Mesendoderm (in vitro differentiated cells): ENCODE measurements around the gene PTPRA.

ENCODE experiments used
- DNase-seq: peaks from one replicate; pipeline ENCODE4 v3.0.0; 2013
- H2AK5ac ChIP-seq: 2 replicates; pipeline ENCODE4 v1.6.1; 2013; ENCODE audit warnings: low read length, inconsistent platforms
- H2BK120ac ChIP-seq: 2 replicates; pipeline ENCODE4 v1.6.1; 2013; ENCODE audit warnings: low read depth, mild to moderate bottlenecking, low read length, moderate library complexity, mixed read lengths
- H2BK15ac ChIP-seq: replicated peaks from 2 replicates; pipeline ENCODE4 v1.6.1; 2013; ENCODE audit warnings: low read depth, mild to moderate bottlenecking, moderate library complexity
- H2BK5ac ChIP-seq: 2 replicates; pipeline ENCODE4 v1.6.1; 2013; ENCODE audit warnings: low read length, inconsistent platforms
- H3K18ac ChIP-seq: 2 replicates; pipeline ENCODE4 v1.6.1; 2013; ENCODE audit warnings: mild to moderate bottlenecking, low read length, mixed read lengths
- H3K23ac ChIP-seq: one replicate; pipeline ENCODE4 v1.6.1; 2013; ENCODE audit warnings: low read length
- H3K27ac ChIP-seq: 2 replicates; pipeline ENCODE4 v1.5.1; 2013; ENCODE audit warnings: low read depth, mild to moderate bottlenecking, inconsistent platforms, low read length, moderate library complexity
- H3K27me3 ChIP-seq: 2 replicates; pipeline ENCODE4 v1.6.1; 2013; ENCODE audit warnings: low read length, control low read depth, mild to moderate bottlenecking, inconsistent platforms; ENCODE audit not compliant: insufficient read depth, poor library complexity
- H3K36me3 ChIP-seq: 2 replicates; pipeline ENCODE4 v1.6.1; 2013; ENCODE audit warnings: low read length, inconsistent platforms; ENCODE audit not compliant: control insufficient read depth, insufficient read depth
- H3K4ac ChIP-seq: one replicate; pipeline ENCODE4 v1.6.1; 2013; ENCODE audit warnings: low read depth, mild to moderate bottlenecking, low read length, moderate library complexity
- H3K4me1 ChIP-seq: 2 replicates; pipeline ENCODE4 v1.6.1; 2013; ENCODE audit warnings: low read depth, low read length, inconsistent platforms; ENCODE audit not compliant: control insufficient read depth
- H3K4me2 ChIP-seq: 2 replicates; pipeline ENCODE4 v1.6.1; 2013; ENCODE audit warnings: low read length
- H3K4me3 ChIP-seq: 2 replicates; pipeline ENCODE4 v1.5.1; 2013; ENCODE audit warnings: mild to moderate bottlenecking, low read length
- H3K56ac ChIP-seq: one replicate; pipeline ENCODE4 v1.6.1; 2013; ENCODE audit warnings: low read length
- H3K79me1 ChIP-seq: 2 replicates; pipeline ENCODE4 v1.6.1; 2013; ENCODE audit warnings: low read length, inconsistent platforms
- H3K79me2 ChIP-seq: 2 replicates; pipeline ENCODE4 v1.6.1; 2013; ENCODE audit warnings: mild to moderate bottlenecking, low read length; ENCODE audit not compliant: control insufficient read depth, insufficient read depth
- H3K9ac ChIP-seq: 2 replicates; pipeline ENCODE4 v1.6.1; 2013; ENCODE audit warnings: low read length, inconsistent platforms
- H4K5ac ChIP-seq: one replicate; pipeline ENCODE4 v1.6.1; 2013; ENCODE audit warnings: low read length
- H4K8ac ChIP-seq: one replicate; pipeline ENCODE4 v1.6.1; 2013; ENCODE audit warnings: low read depth, mild to moderate bottlenecking, control low read depth, low read length, moderate library complexity
- WGBS: extraction: QIAGEN DNeasy Blood & Tissue Kit; methylation state at CpG from one replicate; pipeline ENCODE4 v1.1.7; 2013; ENCODE audit warnings: low lambda C conversion rate, missing lambda C conversion rate; ENCODE audit not compliant: insufficient coverage; ENCODE audit errors: extremely low coverage; 5-methylcytosine and 5-hydroxymethylcytosine counted together

PTPRA gene

DNA sequence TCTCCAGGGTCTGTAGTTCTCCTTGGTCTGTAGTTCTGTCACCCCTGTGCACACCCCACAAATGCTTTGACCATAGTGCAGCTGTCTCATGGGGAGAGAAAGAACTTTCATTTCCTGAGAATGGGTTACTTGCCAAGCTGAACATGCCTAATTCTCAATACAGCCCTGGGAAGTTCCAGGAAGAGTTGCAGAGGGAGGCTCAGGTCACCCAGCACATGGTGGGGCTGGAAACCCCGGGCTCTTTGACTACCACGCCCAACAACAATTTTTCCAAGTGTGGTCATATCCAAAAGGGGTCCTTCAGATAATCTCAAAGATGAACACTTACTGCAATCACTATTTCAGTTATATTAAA is 2.2 kb upstream of the PTPRA start:
- Histone ChIP-seq H3K18ac (no peak overlapping the region), H4K5ac (no peak overlapping the region), H3K9ac (no peak overlapping the region), H2AK5ac (no peak overlapping the region), H3K4me1 (peaks cover 5% of the 10 kb centered on the region), H3K27ac (no peak overlapping the region), H4K8ac (no peak overlapping the region), H3K4ac (no peak overlapping the region), H3K79me2 (peaks cover 14% of the 10 kb centered on the region), H2BK5ac (no peak overlapping the region), H3K27me3 (no peaks in the 10 kb centered on the region), H3K56ac (no peak overlapping the region), H3K79me1 (peaks cover 7% of the 10 kb centered on the region), H3K4me2 (no peak overlapping the region), H3K4me3 (no peak overlapping the region), H2BK15ac (no peak overlapping the region), H3K23ac (no peak overlapping the region), H2BK120ac (no peak overlapping the region), H3K36me3 (no peaks in the 10 kb centered on the region)
- DNase-seq = no peak
- WGBS = no CpG with 5 or more reads among the region's 2 CpGs

GRCh38 chr20:2871661-2872458 is 1.4 kb upstream of the PTPRA start:
- Histone ChIP-seq H3K23ac (peak overlapping the region; percentile 80), H3K9ac (peak overlapping the region; percentile 80), H2BK120ac (no peak overlapping the region), H3K56ac (peak overlapping the region; percentile 85), H4K8ac (no peak overlapping the region), H3K79me1 (peaks cover 9% of the 10 kb centered on the region), H3K27me3 (no peaks in the 10 kb centered on the region), H3K27ac (no peak overlapping the region), H4K5ac (no peak overlapping the region), H2AK5ac (no peak overlapping the region), H2BK15ac (no peak overlapping the region), H3K4ac (no peak overlapping the region), H3K4me2 (peak overlapping the region; percentile 99), H3K4me3 (peak overlapping the region; percentile 46), H3K79me2 (peaks cover 20% of the 10 kb centered on the region), H3K36me3 (no peaks in the 10 kb centered on the region), H3K18ac (no peak overlapping the region), H3K4me1 (peaks cover 5% of the 10 kb centered on the region), H2BK5ac (no peak overlapping the region)
- no CpG with 5 or more reads among the region's 34 CpGs for WGBS
- peak; percentile 16 for DNase-seq

- Histone ChIP-seq H3K27me3 (no peaks in the 10 kb centered on the region), H4K5ac (no peak overlapping the region), H3K18ac (no peak overlapping the region), H3K4me1 (peaks cover 5% of the 10 kb centered on the region), H2BK5ac (no peak overlapping the region), H4K8ac (no peak overlapping the region), H3K4me2 (peak overlapping the region; percentile 99), H3K4ac (no peak overlapping the region), H3K79me1 (peaks cover 9% of the 10 kb centered on the region), H3K27ac (no peak overlapping the region), H3K36me3 (no peaks in the 10 kb centered on the region), H2BK120ac (no peak overlapping the region), H3K9ac (peak overlapping the region; percentile 80), H3K23ac (peak overlapping the region; percentile 80), H3K79me2 (peaks cover 23% of the 10 kb centered on the region), H2BK15ac (no peak overlapping the region), H3K4me3 (peak overlapping the region; percentile 46), H2AK5ac (no peak overlapping the region), H3K56ac (peak overlapping the region; percentile 85)
- WGBS = no CpG with 5 or more reads among the region's 49 CpGs
- peak; percentile 57 for DNase-seq
Measured at GRCh38 chr20:2872459-2873009, 747 bp upstream of the PTPRA start.

DNA sequence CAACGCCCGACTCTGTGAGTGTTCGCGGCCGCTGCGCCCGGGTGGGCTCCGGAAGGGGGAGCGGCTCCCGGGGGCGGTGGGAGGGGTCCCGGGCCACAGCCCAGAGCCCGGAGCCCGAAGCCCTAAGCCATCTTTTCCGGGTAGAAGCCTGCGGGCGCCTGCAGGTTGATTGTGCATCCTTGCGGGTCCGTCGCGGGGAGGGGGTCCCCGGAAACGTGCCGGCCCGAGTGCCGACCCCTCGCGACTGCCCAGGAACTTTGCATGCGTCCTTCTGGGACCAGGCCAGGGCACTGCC is 413 bp downstream of the PTPRA start:
- peaks cover 5% of the 10 kb centered on the region for H3K4me1 ChIP-seq
- no peak overlapping the region for H4K5ac ChIP-seq
- H2BK5ac ChIP-seq = no peak overlapping the region
- peak overlapping the region; percentile 89 for H3K27ac ChIP-seq
- no peak overlapping the region for H2BK120ac ChIP-seq
- DNase-seq = peak; percentile 71
- no CpG with 5 or more reads among the region's 29 CpGs for WGBS
- H3K18ac ChIP-seq = peak overlapping the region; percentile 95
- H3K4me3 ChIP-seq = peak overlapping the region; percentile 68
- no peak overlapping the region for H3K23ac ChIP-seq
- H3K36me3 ChIP-seq = no peaks in the 10 kb centered on the region
- no peak overlapping the region for H2BK15ac ChIP-seq
- H3K79me2 ChIP-seq = peaks cover 23% of the 10 kb centered on the region
- H3K4ac ChIP-seq = peak overlapping the region; percentile 89
- H3K4me2 ChIP-seq = peak overlapping the region; percentile 49
- peak overlapping the region; percentile 91 for H3K56ac ChIP-seq
- peak overlapping the region; percentile 70 for H3K9ac ChIP-seq
- H4K8ac ChIP-seq = peak overlapping the region; percentile 93
- H2AK5ac ChIP-seq = no peak overlapping the region
- H3K79me1 ChIP-seq = peaks cover 9% of the 10 kb centered on the region
- H3K27me3 ChIP-seq = no peaks in the 10 kb centered on the region

GRCh38 chr20:2874456-2874855 is 1.2 kb downstream of the PTPRA start:
- Histone ChIP-seq H3K36me3 (no peaks in the 10 kb centered on the region), H3K4ac (no peak overlapping the region), H3K23ac (no peak overlapping the region), H3K79me1 (peaks cover 12% of the 10 kb centered on the region), H3K4me2 (peak overlapping the region; percentile 59), H3K4me3 (no peak overlapping the region), H4K8ac (no peak overlapping the region), H3K27me3 (no peaks in the 10 kb centered on the region), H3K4me1 (peaks cover 5% of the 10 kb centered on the region), H4K5ac (no peak overlapping the region), H2AK5ac (no peak overlapping the region), H3K9ac (peak overlapping the region; percentile 70), H2BK15ac (no peak overlapping the region), H3K18ac (no peak overlapping the region), H3K56ac (peak overlapping the region; percentile 77), H3K79me2 (peaks cover 27% of the 10 kb centered on the region), H2BK120ac (no peak overlapping the region), H2BK5ac (no peak overlapping the region), H3K27ac (no peak overlapping the region)
- no CpG with 5 or more reads among the region's 7 CpGs for WGBS
- no peak for DNase-seq
